GM12873 (cell line): ENCODE measurements around the gene PKMYT1.

Source experiments
- TF ChIP-seq, protein P1 (sequence below): IDR thresholded peaks from 2 replicates; pipeline ENCODE4 v1.5.1; 2012; ENCODE audit warnings: low read depth, mild to moderate bottlenecking, moderate library complexity, low read length, control low read depth; ENCODE audit not compliant: insufficient read depth; ENCODE audit errors: missing control alignments

Gene PKMYT1

DNA sequence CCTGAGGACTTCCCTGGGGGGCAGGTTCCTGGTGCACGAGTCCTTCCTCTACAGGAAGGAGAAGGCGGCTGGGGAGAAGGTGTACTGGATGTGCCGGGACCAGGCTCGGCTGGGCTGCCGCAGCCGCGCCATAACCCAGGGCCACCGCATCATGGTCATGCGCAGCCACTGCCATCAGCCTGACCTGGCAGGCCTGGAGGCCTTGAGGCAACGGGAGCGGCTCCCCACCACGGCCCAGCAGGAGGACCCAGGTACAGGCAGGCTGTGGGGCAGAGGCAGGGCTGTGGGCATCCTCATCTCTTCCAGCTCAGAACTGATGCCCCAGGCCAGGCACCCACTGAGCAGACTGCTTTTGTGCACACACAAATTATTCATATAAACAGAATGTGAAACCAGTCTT, 42.0 kb downstream of the PKMYT1 start:
- TF ChIP-seq, protein P1, sequence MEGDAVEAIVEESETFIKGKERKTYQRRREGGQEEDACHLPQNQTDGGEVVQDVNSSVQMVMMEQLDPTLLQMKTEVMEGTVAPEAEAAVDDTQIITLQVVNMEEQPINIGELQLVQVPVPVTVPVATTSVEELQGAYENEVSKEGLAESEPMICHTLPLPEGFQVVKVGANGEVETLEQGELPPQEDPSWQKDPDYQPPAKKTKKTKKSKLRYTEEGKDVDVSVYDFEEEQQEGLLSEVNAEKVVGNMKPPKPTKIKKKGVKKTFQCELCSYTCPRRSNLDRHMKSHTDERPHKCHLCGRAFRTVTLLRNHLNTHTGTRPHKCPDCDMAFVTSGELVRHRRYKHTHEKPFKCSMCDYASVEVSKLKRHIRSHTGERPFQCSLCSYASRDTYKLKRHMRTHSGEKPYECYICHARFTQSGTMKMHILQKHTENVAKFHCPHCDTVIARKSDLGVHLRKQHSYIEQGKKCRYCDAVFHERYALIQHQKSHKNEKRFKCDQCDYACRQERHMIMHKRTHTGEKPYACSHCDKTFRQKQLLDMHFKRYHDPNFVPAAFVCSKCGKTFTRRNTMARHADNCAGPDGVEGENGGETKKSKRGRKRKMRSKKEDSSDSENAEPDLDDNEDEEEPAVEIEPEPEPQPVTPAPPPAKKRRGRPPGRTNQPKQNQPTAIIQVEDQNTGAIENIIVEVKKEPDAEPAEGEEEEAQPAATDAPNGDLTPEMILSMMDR: no peak

DNA sequence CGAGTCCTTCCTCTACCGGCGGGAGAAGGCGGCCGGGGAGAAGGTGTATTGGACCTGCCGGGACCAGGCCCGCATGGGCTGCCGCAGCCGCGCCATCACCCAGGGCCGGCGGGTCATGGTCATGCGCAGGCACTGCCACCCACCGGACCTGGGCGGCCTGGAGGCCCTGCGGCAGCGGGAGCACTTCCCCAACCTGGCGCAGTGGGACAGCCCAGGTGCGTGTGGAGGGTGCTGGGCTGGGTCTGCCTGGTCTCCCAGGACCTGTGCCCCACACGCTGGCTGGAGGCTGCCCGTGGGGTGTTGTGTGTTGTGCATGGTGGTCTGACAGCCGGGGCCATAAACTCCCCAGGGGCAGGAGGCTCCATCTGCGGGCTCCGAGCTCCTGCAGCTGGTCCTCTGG, 43.1 kb downstream of the PKMYT1 start:
- TF ChIP-seq, protein P1: no peak

DNA sequence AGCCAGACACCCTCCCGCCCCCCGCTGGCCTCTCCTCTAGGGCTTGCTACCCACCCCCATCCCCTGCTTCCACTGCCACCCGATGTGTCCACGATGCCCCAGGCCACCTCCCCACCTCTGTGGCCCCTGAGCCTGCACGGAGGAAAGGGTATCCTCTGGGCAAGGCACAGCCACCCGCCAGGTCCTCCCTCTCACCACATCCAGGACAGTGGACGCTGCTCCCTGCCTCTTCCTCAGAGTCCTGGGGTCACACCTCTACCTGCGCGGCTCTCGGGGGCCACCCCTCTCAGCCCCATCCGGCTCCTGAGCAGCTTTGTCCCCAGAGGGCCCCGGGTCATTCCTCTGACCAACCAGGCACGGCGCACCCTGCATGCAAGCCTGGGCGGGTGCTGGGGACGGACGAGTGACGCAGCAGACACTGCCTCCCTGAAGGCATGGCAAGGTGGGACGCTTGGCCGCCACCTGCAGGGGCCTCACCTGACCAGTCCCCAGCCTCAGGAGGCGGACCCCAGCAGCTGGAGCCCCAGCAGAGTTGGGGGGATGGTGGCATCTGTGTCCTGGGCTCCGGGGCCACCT, 43.7 kb downstream of the PKMYT1 start:
- TF ChIP-seq, protein P1: no peak

DNA sequence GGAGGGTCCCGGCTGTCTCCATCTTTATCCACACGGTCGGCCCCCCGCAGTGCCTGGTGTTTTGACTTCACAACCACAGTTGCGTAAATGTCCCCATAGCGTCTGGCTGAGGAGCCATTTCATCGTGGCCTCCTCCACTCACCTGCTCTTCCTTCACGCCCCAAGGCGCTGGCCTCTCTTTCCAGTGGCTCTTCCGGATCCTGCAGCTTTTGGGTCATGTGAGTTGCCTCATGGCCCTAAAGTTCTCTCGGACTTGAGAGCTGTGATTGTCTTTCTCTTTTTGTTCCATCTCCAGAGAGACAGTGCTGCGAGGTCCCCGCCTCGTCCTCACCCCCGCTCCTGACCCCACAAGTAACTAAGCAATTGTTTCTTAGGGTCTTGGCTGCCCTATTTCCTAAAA, 45.8 kb downstream of the PKMYT1 start:
- TF ChIP-seq, protein P1: no peak

DNA sequence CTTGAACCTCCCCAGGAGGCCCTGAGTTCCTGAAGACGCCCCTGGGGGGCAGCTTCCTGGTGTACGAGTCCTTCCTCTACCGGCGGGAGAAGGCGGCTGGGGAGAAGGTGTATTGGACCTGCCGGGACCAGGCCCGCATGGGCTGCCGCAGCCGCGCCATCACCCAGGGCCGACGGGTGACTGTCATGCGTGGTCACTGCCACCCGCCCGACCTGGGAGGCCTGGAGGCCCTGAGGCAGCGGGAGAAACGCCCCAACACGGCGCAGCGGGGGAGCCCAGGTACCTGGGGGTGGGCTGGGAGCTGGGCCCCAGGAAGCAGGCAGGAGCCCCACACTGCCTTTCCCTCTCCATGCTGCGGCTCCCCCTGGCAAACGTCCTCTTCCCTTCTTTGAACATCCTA, 46.5 kb downstream of the PKMYT1 start:
- TF ChIP-seq, protein P1: no peak

DNA sequence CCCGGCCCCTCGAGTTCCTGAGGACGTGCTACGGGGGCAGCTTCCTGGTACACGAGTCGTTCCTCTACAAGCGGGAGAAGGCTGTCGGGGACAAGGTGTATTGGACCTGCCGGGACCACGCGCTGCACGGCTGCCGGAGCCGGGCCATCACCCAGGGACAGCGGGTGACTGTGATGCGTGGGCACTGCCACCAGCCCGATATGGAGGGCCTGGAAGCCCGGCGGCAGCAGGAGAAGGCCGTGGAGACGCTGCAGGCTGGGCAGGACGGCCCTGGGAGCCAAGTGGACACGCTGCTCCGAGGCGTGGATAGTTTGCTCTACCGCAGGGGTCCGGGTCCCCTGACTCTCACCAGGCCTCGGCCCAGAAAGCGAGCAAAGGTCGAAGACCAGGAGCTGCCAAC, 47.1 kb downstream of the PKMYT1 start:
- TF ChIP-seq, protein P1: no peak

DNA sequence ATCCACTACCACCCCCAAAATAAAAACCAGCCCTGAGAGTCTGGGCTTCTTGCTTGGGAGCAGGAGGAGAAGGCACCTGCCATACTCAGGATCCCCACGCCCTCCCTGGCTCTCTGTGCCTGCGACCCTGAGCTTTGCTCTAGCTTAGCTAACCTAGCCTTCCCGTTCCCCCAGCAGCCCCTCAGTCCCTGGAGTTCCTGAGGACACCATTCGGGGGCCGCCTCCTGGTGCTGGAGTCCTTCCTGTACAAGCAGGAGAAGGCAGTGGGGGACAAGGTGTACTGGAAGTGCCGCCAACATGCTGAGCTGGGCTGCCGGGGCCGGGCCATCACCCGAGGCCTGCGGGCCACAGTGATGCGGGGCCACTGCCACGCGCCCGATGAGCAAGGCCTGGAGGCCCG, 50.0 kb downstream of the PKMYT1 start:
- TF ChIP-seq, protein P1: no peak
